B cell (primary cell): ENCODE results near the gene GNAI2.

ENCODE experiments used
- CTCF ChIP-seq: fragments of 200-600 bp; IDR thresholded peaks from one replicate; pipeline ENCODE4 v1.8.0; 2022; ENCODE audit warnings: antibody characterized with exemption, mild to moderate bottlenecking
- EZH2 ChIP-seq: IDR thresholded peaks from 2 replicates; pipeline ENCODE4 v1.6.1; 2012; ENCODE audit warnings: borderline replicate concordance, low read depth, mild to moderate bottlenecking, moderate library complexity, low read length; ENCODE audit not compliant: insufficient read depth, poor library complexity, severe bottlenecking

DNA sequence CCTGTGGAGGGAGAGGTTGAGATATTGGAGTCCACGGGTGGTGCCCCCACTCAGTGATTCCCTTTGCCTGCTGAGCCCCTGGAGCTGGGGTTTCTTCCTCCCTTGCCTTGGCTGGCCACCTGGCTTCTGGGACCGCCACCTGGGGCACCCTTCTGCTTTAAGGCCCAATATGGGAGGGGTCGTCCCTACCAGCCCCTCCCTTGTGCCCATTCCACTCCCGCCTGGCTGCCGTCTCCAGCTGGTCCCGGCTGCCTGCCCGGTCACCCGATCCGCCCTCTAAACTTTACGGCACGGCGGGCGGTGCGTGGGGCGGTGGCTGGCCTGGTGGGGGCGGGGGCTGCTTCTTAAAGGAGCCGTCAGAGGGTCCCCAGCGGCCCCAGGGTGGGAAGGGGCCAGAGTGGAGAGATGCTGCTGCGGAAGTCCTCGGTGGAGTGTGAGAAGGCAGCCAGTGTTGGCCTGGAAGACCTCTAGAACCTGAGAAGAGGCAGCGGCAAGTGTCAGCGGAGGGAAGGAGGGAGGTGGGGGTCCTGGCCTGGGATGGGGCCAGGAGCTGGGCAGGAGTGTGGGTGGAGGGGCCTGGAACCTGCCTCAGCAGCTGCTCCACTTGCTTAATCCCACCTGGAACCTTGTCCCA, 31.4 kb downstream of the GNAI2 start:
- TF ChIP-seq CTCF (no peak), EZH2 (no peak)
